C4-2B (cell line): ENCODE data around the gene GMDS.

Experiments
- CTCF ChIP-seq: fragments of 450-650 bp; conservative IDR thresholded peaks from 2 replicates; pipeline ENCODE4 v1.5.1; 2017; ENCODE audit warnings: mild to moderate bottlenecking
- ZFX ChIP-seq: fragments of 450-650 bp; IDR thresholded peaks from 2 replicates; pipeline ENCODE4 v1.6.1; 2017

GRCh38 chr6:1702580-1703051 is 542.8 kb downstream of the GMDS start:
- TF ChIP-seq CTCF, result no peak
- TF ChIP-seq ZFX, result no peak
